ENCODE measurements around the gene HOXB13.
A peak's percentile ranks its signal among the peaks of the same experiment; 100 is the strongest.
"Not testable (repeated sequence)": the region's sequence is repeated elsewhere in the genome, so short reads cannot be mapped to it uniquely, and the experiment has no call there.

The HOXB13 gene

DNA sequence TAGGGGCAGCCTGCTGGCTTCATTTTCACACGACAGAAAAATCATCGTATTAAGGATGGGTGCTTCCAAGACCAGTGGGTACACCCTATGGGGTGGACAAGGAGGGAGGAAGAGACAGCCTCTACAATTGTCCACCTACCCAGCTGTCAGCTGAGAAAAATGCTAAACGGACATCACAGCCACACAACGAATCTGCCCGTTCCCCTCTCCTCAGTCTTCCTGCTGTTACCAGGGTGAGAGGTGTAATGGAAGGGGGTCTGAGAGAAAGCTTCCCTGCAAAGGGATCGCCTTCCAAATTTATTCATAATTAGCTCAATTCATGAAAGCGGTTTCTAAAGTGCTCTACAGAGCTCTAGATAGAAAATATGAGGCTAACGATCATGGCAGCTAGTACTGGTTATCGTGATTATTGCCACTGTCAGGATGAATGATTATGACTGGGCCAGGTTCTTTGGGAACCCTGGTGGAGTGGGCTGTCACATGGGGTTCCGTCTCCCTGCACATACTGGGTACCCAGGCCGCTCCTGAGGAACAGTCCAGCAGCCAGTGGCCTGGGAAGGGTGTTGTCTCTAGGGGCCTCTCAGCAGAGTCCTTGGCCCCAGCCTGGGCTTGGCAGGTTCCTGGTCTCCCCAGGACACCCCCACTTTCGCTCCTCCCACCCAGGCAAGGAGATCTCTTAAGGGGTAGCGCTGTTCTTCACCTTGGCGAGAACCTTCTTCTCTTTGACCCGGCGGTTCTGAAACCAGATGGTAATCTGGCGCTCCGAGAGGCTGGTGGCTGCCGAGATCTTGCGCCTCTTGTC is 2.2 kb downstream of the HOXB13 start:
- DNase-seq = no peak

GRCh38 chr17:48725288-48726064 is 3.1 kb downstream of the HOXB13 start:
- no peak for DNase-seq

- no peak for DNase-seq
Measured at GRCh38 chr17:48725004-48725287, 3.6 kb downstream of the HOXB13 start.

- peak; percentile 16 for DNase-seq
Measured at GRCh38 chr17:48724251-48725003, 4.1 kb downstream of the HOXB13 start.

GRCh38 chr17:48723423-48724250 is 4.9 kb downstream of the HOXB13 start:
- no peak for DNase-seq

DNA sequence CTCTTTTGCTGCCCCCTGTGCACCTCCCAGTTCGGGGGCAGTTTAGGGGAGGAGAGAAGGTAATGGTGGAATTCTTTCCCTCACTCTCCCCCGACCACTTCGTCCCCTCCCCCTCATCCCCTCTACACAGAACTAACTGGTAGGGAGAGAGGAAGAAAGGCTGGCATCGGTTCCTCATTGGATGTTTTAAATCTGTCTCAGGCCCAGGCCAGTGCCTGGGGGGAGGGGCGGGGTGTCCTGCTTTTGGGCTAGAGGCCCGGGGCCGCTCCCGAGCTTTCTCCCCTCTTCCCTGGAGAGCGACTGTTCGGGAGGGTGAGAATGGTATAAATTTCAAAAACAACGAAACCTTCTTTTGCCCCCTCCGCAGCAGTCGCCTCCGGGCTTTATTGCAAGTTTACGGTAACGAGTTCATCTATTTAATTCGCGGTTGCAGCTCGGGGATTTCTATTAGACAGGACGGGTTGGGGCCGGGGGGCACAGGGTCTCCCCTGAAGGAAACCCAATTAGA is 5.6 kb downstream of the HOXB13 start, which contains the start of gene PRAC2:
TSS of gene PRAC2 (plus strand) at position 271 of the 508 bp plus-strand sequence. CDS start 1,226 bp downstream, outside the sequence.
- no peak for DNase-seq

DNA sequence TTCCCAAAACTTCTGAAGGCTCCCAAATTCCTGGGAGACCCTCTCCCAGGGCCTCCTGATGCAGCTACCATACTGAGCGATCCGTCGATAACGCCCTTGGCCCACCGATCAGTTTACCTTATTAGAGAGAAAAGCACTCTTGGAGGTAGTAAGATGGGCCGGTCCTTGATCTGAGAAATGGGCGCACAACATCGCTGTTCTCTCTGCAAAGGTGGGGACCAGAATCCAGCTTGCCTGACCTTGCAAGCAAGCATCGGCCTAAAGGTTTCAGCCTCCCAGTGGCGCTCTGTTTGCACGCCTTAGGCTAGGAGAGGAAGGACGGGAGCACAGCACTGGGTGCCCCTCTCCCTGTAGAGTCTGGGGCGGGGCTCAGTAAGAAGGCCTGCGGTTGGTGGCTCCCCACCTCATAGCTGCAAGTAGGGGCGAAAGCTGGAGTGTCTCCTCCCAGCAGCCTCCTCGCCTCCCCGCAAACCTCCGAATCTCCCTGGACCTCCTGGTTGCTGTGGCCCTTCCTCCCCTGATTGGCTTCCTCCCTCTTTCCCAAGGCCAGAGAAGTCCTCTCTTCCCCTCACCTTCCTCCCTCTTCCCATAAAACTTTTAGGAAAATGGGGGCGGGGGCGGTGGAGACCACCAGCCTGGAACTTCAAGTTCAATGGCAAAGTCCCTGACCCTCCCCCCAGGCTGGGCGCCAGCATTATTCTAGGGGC is 6.2 kb downstream of the HOXB13 start, which contains the start of gene PRAC1:
TSS of gene PRAC1 (minus strand) at position 318 of the 707 bp plus-strand sequence. CDS start at position 192, 126 bp downstream.
- DNase-seq = no peak

GRCh38 chr17:48721009-48721402 is 7.5 kb downstream of the HOXB13 start:
- DNase-seq = no peak

- DNase-seq = no peak
Measured at GRCh38 chr17:48720266-48721008, 8.1 kb downstream of the HOXB13 start.

DNA sequence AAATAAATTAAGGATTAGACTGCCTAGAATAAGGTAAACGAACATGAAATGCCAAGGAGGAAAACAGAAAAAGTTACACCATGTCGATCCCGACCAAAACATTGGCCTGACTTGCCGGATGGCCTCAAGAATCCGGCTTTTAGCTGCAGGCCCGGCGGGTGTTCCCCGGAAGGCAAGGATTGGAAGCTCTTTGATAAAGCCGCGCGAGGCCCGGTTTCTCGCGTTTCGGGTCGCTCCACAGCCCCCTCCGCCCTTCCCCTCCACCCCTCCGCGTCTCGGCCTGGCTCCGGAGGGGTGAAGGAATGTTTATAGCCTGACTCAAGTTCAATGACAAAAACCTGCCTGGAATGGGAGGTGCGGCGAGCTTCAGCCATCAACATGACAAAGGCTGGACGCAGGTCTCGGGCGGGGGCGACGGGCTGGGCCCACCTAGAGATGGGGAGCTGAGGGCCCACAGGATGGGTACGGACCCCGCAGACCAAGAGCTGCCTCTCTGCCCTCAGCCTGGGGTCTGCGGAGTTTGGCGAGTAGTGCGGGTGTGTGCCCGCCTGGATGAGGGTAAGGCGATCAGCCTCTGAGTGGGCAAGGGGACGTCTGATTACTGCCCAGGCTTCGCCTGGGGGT is 8.8 kb downstream of the HOXB13 start:
- no peak for DNase-seq

DNA sequence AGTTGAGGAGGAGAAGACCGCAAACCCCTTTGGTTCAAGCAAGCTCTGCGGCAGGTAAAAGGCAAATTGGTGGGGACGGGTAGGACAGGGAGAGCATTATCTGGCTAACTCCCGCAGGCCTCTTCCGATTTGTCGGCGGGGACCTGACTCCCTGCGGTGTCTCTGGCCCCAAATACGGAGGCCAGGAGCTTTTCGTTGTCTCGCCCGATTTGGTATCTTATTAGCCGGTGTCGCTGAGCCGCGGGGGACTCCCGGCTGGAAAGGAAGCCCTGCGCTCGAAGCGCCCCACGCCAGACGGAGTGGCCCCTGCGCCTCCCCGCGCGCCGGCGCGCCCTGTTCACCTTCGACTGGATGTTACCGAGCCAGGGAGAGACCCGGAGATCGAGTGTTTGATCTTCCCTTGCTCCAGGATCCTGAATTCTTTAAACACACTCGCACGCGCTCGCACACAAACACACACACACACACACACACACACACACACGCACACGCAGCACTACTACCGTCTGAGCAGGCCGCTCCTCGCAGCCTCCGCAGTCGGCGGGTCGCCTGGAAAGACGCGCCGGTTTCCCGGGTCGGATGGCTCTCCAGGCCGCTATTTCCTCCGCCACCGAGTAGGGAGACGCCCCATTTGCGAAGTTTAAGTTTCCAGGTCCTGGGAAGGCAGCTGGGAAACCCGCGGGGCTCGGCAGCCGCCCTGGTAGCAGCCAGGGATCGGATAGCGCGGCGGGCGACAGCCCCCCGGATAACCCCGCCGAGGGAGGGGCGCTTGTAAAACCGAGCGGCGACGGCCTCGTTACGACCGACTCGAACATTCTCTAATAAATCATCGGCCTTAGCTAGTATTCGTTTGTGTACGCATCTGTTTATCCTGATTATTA is 9.5 kb downstream of the HOXB13 start:
- DNase-seq = no peak

DNA sequence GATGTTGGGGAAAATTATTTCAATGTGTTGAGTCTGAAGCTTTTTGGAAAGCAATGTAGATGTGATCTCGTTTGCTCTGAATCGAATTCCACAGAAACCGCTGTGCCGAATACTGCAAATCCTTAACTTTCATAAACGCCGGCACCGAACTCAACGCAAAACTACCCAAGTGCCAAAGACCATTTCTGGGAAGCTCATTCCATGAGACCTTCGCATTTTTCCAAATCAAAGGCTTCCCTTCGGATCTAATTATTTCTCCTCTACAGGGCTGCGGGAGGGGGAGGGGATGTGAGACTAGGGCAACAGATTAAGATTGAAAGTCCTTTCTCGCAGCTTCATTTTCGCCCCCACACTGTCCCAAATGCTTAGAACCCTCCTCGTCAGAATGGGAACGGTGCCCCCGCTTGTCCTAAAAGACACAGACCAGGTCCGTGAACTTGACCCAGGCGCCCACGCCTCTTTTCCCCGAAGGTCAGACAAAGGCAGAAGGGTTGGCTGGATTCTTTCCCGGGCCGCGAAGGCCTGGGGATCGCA is 10.3 kb downstream of the HOXB13 start:
- DNase-seq = no peak

DNA sequence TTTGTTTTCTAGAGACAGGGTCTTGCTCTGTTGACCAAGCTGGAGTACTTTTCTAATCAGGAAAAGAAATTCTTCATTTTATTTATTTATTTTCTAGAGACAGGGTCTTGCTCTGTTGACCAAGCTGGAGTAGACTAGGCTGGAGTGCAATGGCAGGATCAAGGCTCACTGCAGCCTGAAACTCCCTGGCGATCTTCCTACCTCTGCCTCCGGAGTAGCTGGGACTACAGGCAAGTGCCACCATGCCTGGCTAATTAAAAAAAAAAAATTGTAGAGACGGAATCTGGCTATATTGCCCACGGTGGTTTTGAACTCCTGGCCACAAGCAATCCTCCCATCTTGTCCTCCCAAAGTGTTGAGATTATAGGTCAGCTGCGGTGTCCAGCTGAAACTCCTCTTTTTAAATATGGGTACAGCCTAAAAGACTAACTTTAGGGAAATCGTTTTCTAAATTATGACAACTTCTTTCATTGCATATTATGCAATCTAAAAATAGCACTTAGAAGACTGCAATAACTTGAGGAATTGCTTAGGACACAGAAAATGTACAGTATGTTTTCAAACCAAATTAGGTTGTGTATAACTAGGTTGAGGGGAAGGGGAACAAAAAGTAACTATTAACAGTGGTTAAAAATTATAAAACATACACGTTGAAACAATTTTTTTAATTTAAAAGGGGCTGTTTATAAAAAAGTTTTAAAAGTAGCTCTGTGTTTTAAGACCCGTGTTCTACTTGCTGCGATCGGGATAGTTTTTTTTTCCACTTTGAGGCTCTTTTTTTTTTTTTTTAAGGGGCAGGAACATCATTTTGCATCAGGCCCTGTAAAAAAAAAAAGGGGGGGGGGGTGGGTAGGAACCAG is 11.0 kb downstream of the HOXB13 start:
- no peak for DNase-seq

DNA sequence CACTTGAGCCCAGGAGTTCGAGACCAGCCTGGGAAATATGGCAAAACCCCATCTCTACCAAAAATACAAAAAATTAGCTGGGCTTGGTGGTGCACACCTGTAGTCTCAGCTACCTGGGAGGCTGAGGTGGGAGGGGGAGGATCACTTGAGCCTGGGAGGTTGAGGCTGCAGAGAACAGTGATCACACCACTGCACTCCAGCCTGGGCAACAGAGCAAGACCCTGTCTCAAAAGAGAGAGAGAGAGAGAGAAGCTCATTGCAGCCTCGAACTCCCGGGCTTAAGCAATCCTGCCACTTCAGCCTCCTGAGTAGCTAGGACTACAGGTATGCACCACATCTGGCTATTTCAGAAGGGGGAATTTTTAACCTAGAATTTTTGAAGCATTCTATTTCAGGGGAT is 12.0 kb downstream of the HOXB13 start:
- DNase-seq = not testable (repeated sequence)

GRCh38 chr17:48715496-48716399 is 12.8 kb downstream of the HOXB13 start:
- DNase-seq = no peak

DNA sequence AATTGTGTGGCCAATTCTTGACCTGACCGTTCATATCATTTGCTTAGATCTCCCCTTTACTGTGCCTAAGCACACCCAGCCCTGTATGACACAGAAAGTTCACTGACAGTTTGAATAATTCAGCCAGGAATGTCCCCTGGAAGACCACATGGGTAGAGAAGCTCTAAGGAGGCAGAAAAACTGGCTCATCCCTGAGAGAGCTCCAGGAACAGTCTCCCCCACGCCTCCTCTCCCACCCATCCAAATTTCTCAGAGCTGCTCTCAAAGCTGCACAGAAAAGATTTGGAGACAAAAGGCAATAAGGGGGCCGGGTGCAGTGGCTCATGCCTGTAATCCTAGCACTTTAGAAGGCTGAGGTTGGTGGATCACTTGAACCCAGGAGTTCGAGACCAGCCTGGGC is 17.4 kb downstream of the HOXB13 start:
- DNase-seq = no peak
